GM19372 (cell line): Measurements from ENCODE around the gene DSCAM.

Source experiments
- ATAC-seq: cut with Tn5 transposase; IDR thresholded peaks from one replicate; pipeline ENCODE4 v1.9.1; 2021; ENCODE audit warnings: mild to moderate bottlenecking, low read depth, moderate library complexity; ENCODE audit not compliant: unreplicated experiment

The DSCAM gene

DNA sequence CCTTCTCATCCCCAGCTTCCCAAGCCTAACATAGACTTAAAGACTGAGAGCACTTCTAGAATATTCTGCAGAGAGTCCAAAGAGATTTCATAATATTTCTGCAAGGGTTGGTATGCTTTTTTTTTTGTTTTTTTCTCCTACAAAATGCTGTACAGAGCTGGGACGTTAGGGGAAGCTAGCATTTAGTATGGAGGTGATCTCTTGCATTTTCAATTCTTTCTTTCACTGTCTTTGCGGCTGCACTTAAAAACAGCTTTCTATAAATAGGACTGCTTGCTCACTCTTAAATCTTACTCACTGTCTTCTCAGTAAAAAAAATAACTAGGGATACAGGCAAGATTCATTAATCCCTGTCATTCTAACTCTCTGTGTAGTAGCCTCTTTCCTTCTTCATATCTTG lies 7.4 kb downstream of the DSCAM start:
- no peak for ATAC-seq

DNA sequence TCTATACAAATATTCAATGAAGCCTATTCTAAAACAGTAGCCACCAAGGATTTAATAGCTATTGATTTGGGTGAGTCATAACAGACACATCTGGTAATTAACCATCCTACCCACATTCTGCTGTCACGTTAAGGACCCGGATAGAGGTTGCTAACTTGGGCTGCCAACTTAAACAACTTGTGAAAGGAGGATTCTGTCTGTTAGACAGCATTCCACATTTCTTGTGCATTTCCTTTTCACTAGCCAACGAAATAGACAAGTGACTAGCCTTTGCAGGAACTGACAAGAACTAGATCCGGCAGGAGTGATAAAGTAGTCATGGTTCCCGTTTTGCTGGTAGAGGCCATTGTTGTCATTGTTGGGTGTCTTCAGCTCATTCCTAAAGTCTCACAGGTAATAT lies 9.5 kb downstream of the DSCAM start:
- no peak for ATAC-seq

DNA sequence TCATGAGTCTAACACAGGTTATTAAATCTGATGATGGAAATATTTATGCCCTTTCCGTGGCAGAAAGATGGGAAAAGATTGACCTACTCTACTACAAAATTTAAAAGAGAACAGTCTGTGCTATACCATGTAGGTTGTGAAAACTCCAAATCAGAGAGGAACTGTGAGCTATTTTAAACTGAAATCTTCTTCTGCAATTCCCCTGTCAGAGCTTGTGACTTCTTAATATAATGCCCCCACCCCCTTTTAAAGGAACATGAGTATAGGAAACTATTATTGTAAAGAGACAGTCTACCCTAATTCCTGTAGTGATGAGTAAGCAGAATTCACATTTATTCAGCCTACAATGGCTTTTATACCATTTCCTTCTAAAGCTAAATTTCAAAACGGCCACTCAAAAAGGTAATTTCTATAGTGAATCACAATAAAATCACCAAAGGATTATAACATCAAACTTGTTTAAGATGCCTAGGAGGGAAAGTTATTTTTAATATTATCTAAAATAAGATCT lies 11.7 kb downstream of the DSCAM start:
- no peak for ATAC-seq

DNA sequence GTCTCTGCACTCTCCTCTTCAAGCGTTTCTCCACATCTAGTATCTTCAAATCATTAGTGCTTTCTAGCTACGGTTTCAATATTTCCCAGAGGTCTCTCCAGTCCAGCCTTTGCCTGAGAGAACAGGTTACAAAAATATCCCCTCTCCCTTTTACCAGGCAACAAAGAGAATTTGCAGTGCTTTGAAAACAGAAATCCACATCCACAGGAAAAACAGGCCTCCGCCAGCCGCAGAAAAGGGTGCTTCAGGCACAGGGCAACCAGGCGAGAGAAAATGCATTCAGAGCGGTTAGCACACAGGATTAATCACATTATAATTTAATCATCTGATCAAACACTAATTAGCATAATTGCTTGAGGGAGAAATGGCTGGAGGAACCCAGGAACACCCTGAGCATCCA lies 13.8 kb downstream of the DSCAM start:
- no peak for ATAC-seq

DNA sequence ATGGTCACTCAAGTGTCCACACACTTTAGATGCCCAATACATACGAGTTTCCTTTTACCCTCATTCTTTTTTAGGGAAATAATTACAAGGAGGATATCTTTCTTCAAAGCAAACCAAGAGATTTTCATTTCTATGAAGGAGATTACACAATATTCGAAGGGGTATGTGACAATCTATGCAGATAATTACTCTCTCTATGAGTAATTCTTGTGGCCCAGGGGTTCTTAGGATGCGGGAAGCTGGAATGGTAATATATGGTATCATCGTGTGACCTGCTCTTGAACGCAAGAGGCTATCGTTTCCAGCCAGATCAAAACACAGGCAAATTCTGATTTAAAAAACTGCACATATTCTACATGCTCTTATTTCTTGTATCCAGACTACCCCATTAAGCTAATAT lies 14.6 kb downstream of the DSCAM start:
- ATAC-seq, result no peak

DNA sequence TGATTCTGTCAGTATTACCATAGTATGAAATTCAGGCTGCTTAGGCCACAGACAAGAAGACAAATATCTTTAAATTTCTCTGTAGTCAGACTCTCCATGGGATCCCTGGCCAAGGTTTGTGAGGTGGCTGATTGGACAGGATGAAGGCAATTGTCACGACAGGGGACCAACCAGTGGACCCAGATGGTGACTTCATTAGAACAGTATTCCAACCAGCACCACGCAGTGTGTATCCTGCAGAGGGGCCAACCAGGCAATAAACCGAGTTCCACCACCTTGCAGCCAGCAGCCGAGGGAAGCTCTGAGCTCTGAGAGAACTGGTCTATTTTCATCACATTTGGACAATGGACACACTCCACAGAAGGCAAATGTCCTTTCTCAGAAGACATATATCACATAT lies 16.1 kb downstream of the DSCAM start:
- ATAC-seq, result no peak

DNA sequence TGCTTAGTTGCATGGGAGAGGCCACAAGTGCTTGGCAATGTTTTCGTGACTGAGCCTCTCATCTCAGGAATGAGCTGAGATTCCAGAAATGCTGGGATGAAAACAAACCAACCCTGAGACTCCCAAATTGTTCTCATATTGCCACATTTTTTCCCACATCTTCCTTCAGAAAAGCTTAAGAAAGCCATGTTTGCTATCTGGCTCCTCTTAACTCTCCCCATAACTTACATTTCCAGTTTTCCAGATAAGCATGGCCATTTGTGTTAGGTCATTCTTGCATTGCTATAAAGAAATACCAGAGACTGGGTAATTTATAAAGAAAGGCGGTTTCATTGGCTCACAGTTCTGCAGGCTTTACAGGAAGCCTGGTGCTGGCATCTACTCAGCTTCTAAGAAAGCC lies 17.2 kb downstream of the DSCAM start:
- no peak for ATAC-seq

DNA sequence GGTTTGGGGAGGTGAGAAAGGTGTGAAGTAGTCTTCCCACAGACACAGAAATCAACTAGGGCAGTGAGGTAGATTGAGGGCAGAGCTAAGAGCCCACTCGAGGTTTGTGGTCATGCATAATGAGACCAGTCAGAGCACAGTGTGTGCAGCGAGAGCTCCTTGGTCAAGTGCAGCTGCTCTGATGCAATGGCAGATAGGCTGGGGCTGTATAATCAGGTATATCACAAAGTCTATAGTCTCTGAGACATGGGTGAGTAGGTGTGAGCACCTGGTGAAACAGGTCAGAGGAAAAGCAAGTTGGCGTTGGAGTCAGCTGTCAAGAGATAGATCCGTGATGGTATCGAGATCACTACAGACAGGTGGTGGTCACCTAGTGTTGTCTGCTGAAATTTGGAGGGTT lies 17.6 kb downstream of the DSCAM start:
- no peak for ATAC-seq

DNA sequence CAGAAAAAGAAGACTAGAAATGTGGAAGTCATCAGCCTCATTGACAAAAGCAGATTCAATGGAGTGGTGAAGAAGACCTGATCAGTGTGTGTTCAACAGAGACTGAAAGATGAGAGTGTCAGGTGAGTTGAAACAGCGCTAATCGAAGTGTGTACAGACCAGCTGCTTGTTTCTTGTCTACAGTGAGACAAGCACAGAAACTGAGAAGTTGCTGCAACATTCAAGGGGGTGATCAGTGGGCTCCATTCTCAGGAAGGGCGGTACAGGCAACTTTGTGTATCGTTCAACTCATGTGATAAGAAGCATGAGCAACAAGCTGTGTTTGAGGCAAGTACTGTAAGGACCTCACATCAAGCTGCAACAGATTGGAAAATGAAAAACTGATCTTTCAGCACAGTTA lies 19.4 kb downstream of the DSCAM start:
- no peak for ATAC-seq

DNA sequence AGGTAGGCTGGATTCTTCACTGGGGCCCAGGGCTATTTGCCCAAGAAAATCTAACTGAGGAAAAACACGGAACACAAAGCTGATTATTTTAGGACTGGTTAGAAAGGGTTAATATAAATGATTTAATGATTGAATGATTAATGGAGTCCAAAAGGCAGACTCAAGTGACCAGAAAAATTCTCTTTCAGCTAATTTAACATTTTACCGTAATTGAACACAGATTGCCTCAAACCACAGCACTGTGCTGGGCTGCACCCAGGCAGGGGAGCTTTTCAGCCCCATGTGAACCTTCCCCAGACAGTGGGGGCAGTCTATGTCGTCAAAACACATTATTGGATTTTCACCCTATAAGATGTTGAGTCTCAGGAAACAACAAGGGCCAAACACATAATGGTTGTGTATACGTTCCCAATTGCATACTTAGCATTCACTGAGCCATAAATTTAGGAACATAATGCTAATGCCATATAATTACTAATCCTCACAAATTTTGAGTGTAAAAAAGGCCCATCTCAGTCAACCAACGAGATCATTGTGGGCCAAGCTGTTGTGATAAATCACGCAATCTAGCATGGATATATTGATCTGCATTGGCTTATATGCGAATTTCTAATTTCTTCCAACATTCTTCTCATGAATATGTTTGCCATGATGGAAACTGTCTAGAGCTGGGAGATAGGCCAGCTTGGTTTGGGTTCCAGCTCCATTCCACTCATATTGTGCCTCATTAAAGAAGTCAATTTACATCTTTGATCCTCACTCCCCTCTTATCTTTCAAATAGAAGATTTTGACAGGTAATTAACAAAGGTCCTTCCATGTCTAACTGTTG lies 27.7 kb downstream of the DSCAM start:
- ATAC-seq, result no peak

DNA sequence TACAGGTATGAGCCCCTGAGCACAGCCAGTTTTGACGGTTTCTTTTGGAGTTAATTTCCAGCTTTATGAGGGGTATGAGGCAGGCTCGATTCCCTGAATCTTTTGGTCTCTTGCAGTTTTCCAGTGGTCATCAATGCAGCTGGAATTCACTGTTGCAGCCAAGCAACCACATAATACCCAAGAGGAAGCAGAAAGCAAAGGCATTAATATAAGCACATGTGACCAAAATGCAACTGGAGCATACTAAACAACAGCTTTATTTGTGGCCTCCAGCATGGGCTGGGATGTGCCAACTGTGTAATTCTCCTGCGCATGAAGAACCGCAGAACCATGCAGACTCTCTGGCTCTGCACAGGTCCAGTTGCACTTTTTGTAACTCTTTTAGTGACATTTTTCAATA lies 33.0 kb downstream of the DSCAM start:
- no peak for ATAC-seq

DNA sequence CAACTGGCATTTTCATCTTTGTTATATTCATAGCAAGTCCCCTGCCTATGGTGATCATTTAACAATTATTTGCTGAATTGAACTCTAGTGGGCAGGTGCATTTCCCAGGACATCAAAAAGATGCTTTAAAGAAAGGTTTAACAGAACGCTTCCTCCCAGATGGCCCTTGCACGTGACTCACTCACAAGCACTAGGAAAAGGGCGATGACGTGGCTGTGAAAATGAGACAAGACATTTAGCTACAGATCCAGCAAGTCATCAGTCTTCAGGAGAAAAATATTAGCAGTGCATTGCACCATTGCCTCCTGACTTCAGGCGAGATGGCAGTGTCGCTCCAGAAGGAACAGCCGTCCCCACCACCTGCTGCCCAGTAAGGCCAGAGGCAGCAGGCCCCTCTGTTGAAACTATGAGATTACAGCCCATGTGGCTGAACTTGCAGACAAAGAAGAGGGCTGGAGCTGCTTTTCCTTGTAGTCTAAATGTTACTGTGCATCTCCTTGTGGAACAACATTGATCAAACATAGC lies 37.2 kb downstream of the DSCAM start:
- no peak for ATAC-seq

DNA sequence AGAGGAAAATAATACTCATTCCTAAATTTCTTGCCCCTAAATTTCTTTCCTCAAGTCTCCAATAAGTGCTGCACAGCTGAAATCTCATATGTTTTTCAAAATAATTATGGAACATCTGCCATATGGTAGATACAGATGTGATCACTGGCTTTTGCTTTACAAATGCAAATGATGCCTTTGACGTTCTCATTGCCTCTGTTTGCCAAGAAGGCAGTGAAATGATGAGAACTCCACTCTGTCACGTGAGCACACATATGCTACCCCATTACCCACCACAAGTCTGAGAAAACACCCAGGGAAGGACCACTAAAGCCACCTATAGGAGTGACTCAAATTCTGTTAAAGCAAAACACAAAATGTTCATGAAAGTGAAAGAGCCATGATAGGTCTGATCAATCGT lies 43.9 kb downstream of the DSCAM start:
- no peak for ATAC-seq

DNA sequence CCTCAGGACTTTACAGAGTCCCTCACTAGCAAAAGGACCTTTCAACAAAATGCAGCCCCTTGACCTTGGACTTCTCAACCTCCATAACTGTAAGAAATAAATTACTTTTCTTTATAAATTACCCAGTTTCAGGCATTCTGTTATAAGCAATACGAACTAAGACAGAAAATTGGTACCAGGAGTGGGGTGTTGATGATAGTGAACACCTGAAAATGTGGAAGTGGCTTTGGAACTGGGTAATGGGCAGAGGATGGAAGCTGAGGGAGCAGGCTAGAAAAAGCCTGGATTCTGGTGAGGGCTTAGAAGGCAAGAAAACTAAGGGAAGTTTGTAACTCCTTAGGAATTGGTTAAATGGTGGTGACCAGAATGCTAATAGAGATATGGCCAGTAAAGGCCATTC lies 46.8 kb downstream of the DSCAM start:
- no peak for ATAC-seq

DNA sequence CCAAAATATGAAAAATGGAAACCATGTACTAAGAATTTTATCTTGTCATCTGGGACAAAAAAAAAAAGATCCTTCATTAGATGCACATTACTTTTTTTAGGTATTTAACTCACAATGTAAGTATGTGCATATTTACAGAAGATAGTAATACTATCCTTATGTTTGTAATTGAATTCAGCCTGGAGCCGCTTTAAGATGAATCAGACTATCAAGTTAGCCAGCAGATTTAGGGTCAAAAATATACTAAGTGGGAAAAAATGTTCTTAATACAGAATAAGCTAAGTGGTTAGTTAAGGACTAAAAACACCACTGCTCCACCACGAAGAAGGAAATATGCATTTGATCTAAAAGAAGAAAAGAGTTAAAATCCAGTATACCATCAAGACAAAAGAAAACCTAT lies 49.1 kb downstream of the DSCAM start:
- ATAC-seq, result no peak

DNA sequence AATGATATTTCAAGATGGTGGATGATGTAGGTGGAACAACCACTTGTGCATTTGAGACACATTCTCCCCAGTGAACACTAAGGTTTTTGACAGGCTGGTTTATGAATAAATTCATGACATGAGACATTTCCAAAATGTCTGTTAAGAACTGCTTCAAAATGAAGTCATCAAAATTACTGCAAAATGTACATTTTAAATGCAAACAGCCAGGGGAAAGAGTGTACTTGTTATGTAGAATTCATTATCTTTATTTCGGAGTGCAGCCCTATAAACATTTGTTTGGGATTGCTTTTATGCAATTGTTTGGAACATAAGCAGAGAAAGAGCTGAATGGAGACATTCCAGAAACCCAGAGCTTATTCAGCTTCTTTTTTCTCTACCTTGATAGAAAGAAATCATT lies 49.5 kb downstream of the DSCAM start:
- no peak for ATAC-seq

DNA sequence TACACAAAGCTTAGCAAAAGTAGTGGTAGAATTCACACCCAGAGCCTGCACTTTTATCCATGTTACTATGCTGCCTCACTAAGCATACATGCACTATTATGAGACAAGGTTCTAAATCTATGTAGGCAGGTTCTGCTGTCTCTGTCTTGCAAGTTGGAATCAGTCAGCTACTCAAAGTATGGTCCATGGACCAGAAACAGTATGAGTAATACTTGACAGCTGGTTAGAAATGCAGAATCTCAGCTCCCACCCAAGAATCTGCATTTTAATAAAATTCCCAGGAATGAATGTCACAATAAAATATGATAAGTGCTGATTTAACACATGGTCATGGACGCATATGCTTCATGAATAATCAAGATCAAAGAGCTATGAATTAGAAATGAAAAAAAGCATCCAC lies 50.5 kb downstream of the DSCAM start:
- ATAC-seq, result no peak

DNA sequence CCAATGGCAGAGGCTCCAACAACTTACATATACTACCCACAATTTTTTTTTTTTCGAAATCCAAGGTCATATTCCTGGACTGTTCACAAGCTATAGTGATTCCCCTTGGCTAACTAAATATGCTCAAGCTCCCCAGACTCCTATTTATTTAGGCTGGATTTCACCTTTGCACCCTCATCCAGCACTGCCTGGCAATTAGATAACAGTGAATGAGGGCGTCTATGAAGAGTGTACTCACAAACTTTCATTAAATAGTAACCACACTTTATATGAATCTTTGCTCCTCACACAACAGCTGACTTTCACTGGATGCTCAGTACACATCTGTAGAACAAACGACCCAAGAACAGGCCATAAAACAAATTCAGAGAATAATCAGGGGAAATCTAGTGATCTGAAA lies 51.6 kb downstream of the DSCAM start:
- ATAC-seq, result no peak

DNA sequence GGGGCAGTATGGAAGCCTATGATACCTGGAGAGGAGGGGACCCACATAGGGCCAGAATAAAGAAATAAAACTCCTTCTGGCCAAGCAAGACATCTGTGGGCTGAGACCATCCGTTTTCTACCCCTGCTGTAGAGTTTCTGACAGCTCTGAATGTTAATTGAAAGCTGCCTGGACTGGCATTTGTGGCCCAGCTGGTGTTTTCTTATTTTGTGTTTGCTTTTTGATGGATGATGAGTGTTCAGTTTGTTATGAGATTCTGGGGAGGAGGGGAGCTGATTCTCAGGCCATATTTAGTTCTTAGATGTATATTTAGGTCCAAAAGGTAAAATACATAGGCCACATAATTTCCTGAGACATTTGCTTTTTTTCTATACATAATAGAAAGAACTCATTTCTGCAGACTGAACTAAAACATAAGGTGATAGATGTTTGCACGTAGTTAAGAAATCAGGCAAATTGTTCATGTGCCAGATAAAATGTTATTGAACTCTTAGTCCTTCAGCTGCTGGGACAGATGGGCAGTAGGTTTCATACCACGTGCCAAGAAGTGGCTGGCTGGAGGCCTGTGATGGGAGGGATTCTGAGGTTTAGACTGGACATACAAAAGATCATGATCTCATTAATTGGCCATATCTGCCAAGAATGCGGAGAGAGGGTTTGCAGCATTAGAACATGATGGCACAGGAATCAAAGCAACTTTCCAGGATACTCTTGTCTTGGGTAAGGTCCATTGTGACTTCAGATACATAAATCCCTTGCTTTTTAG lies 54.1 kb downstream of the DSCAM start:
- no peak for ATAC-seq

DNA sequence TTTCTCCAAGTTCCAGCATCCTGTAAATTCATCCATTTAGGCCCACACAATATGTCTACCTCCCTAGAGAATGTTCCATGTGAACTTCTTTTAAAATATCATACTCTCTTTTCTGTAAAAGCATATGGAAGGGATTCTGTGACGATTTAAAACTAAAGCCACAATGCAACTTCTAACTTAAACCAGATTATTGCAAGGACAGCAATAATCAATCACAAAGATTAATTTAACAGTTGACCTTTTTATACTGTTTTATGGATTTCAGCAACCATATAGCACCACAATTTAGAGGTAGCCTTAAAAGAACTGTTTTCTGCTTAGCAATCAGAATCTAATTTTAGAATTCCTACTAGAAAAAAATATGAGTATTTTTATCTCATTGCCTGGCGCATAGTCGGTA lies 58.3 kb downstream of the DSCAM start:
- no peak for ATAC-seq

DNA sequence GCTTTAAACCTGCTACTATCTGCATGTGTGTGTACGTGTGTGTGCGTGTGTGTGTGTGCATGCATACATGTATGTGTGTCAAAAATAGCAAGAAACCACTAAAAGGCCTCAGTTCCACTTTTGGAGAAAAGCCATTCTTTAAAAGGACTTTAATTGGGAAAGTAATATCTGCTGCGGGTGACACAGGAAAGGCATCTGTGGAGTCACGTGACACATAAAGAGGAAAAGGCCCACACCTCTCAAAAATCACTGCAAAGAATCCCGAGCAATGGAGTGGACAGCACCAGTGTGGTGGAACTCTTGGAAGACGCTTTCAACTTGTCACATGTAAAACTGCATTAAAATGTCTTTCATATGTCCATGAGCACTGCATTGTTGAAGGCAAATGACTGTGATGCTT lies 63.6 kb downstream of the DSCAM start:
- ATAC-seq, result no peak
